GM10248 (cell line): ENCODE measurements around the gene CDC34.

Experiments
- CTCF ChIA-PET: fragments of 300-600 bp; sonication (Branson Sonifier 250); formaldehyde crosslinking; extraction: SDS; loops from one replicate; lab custom pipeline; 2021; ENCODE audit warnings: antibody characterized with exemption; lab: Yijun Ruan, JAX
- POLR2A ChIA-PET: fragments of 350-650 bp; sonication (Branson Sonifier 250); formaldehyde crosslinking; extraction: SDS; loops from one replicate; lab custom pipeline; 2020; ENCODE audit warnings: antibody characterized with exemption; lab: Yijun Ruan, JAX
- DNase-seq: peaks from one replicate; pipeline ENCODE4 v3.0.0; 2012; ENCODE audit errors: extremely low spot score
- TF ChIP-seq, protein P1 (sequence below): IDR thresholded peaks from 2 replicates; pipeline ENCODE4 v1.5.1; 2012; ENCODE audit warnings: mild to moderate bottlenecking, low read depth; ENCODE audit errors: extremely low read depth, missing control alignments, control extremely low read depth

The CDC34 gene

DNA sequence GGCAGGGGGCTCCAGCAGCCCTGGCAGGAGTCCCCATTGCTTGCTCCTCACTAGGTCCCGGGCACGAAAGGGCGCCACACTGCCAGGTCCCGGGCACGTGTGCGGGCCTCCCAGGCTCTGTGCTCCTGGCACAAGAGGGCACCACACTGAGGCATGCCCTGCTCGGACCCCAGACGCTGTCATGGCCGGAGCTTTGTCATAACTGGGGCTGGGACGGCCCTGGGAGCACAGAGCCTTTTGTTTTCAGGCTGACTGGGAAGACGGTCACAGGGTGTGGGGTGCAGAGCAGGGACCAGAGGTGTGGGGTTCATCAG lies 48.2 kb downstream of the CDC34 start:
- ChIA-PET POLR2A (no interaction called here), CTCF (no interaction called here)
- TF ChIP-seq, protein P1, sequence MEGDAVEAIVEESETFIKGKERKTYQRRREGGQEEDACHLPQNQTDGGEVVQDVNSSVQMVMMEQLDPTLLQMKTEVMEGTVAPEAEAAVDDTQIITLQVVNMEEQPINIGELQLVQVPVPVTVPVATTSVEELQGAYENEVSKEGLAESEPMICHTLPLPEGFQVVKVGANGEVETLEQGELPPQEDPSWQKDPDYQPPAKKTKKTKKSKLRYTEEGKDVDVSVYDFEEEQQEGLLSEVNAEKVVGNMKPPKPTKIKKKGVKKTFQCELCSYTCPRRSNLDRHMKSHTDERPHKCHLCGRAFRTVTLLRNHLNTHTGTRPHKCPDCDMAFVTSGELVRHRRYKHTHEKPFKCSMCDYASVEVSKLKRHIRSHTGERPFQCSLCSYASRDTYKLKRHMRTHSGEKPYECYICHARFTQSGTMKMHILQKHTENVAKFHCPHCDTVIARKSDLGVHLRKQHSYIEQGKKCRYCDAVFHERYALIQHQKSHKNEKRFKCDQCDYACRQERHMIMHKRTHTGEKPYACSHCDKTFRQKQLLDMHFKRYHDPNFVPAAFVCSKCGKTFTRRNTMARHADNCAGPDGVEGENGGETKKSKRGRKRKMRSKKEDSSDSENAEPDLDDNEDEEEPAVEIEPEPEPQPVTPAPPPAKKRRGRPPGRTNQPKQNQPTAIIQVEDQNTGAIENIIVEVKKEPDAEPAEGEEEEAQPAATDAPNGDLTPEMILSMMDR, result no peak
- no peak for DNase-seq

DNA sequence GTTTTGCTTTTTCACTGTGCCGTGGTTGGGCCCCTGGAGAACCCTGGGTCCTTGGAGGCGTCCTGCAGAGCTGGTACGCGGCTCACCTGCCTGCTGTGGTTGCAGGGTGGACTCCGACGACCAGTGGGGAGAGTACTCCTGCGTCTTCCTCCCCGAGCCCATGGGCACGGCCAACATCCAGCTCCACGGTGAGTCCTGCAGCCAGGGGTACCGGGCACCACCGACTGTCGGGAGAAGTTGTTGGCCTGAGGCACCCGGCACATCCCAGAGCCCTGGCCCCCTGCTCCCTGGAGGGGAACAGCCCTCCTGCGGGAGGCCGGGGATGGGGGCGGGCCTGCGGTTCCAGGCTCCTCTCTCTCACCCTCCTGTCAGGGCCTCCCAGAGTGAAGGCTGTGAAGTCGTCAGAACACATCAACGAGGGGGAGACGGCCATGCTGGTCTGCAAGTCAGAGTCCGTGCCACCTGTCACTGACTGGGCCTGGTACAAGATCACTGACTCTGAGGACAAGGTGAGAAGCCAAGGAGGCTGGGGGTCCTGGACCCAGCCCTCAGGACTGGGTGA lies 48.8 kb downstream of the CDC34 start:
- TF ChIP-seq, protein P1, result no peak
- no peak for DNase-seq
- ChIA-PET POLR2A (no interaction called here), CTCF (no interaction called here)

GRCh38 chr19:581399-582111 lies 50.0 kb downstream of the CDC34 start:
- POLR2A ChIA-PET, result no interaction called here
- CTCF ChIA-PET, result interaction anchor here (1.4 kb wide), 1 partner anchor 71 kb away, joined by 3 read pairs; no protein-coding TSS in a partner anchor
- TF ChIP-seq, protein P1, result no peak
- DNase-seq, result no peak

GRCh38 chr19:582497-583197 lies 51.1 kb downstream of the CDC34 start:
- TF ChIP-seq, protein P1, result no peak
- no peak for DNase-seq
- ChIA-PET POLR2A (no interaction called here), CTCF (interaction anchor here (1.4 to 2.8 kb wide), 2 partner anchors 72 to 152 kb away, joined by 3 to 10 read pairs; no protein-coding TSS in a partner anchor)

- TF ChIP-seq, protein P1, result no peak
- DNase-seq, result no peak
- ChIA-PET CTCF (interaction anchor here (1.1 to 3.2 kb wide), 8 partner anchors 9 to 154 kb away, joined by 3 to 12 read pairs (median 6); no protein-coding TSS in a partner anchor), POLR2A (no interaction called here)
Measured at GRCh38 chr19:583198-583967, 51.8 kb downstream of the CDC34 start.

GRCh38 chr19:583968-584239 lies 52.3 kb downstream of the CDC34 start:
- ChIA-PET POLR2A (no interaction called here), CTCF (interaction anchor here (0.9 to 3.2 kb wide), 11 partner anchors 9 to 169 kb away, joined by 3 to 12 read pairs (median 4); no protein-coding TSS in a partner anchor)
- DNase-seq, result no peak
- TF ChIP-seq, protein P1, result no peak
